HG02623 (cell line): Measurements from ENCODE around the gene TMPRSS15.

Experiments used
- ATAC-seq: cut with Tn5 transposase; IDR thresholded peaks from one replicate; pipeline ENCODE4 v1.9.1; 2021; ENCODE audit warnings: moderate library complexity; ENCODE audit not compliant: unreplicated experiment

Gene TMPRSS15

DNA sequence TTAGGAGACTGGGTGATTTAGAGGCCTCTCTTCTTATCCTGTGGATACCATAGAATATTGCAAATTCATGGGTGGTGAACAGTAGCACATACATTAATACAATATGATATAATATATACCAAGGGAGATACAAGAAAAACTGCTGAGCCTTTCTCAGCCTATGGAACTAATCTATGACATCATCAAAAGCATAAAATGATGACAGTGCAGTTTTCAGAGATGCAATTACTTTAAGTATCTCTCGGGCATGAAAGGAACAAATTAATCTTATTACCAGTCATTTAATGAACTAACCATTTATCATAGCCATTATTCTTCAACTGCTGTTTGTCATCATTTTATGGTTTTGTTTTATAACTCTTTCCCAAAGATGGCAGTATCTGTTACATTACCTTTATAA lies 155.4 kb downstream of the TMPRSS15 start:
- ATAC-seq = no peak

- no peak for ATAC-seq
Measured at GRCh38 chr21:18245464-18245967, 158.1 kb downstream of the TMPRSS15 start.

DNA sequence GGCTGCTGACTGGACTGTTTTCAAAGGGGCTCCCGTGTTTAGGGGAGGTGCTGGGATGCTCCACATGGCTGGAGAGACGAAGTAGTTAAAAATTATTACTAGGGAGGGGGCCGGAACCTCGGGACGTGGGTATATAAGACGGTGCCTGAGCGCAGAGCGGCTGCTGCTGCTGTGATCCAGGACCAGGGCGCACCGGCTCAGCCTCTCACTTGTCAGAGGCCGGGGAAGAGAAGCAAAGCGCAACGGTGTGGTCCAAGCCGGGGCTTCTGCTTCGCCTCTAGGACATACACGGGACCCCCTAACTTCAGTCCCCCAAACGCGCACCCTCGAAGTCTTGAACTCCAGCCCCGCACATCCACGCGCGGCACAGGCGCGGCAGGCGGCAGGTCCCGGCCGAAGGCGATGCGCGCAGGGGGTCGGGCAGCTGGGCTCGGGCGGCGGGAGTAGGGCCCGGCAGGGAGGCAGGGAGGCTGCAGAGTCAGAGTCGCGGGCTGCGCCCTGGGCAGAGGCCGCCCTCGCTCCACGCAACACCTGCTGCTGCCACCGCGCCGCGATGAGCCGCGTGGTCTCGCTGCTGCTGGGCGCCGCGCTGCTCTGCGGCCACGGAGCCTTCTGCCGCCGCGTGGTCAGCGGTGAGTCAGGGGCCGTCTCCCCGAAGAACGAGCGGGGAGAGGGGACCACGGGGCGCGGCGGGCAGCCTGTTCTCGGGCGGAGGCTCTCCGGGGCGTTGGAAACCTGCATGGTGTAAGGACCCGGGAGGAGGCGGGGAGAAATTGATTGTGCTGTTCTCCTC lies 158.7 kb downstream of the TMPRSS15 start, which contains the start of gene CHODL:
Gene CHODL, plus strand, starts transcription at position 163 of the 793 bp plus-strand sequence. Its CDS starts 391 bp downstream, at position 554.
- ATAC-seq = no peak

DNA sequence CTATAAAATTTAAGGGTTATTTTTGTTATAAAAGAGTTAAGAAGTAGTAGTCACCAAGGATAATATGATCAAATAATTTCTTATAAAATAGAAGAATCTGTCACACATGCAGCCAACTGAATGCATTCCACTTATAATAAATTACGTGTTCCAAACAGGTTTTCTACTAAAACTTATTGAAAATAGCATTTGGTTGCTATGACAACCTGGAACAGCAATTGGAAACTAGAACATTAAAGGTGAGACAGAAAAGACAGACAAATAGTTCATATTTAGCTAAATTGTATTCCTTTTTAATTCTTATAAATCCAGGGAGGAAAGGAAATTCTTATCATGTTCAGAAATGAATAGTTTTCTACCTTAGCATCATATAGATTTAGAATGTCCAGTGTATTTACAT lies 168.0 kb downstream of the TMPRSS15 start:
- ATAC-seq = no peak

DNA sequence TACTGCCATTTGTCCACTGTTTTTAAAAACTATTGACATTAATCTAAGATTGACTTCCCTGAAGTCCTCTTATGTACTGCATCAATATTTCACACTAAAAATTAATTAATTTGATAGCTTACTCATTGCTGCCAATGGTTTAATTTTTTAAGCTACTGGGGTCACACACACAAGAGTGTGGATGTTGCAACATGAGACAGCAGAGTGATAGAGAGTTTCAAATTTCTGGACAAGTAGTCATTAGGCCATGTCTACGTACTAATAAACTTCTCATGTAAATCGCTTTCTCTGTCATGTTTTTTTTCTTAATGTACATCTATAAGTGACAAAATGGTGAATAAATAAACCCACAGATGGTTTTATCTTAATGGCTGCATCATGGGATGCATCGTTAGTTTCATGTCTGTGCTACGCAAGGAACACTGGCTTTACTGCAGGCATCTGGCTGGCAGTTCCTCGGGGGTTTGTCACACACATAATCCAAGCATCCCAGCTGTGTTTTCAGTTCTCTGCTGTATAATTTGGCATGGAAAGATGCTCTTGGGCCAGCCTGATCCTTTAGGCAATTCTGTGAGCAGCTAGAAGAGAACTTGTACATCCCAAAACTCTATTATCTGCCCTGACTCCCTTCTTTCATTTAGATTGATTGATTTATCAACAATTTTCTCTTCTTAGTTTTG lies 175.4 kb downstream of the TMPRSS15 start:
- no peak for ATAC-seq

GRCh38 chr21:18222346-18222745 lies 181.2 kb downstream of the TMPRSS15 start:
- ATAC-seq = no peak

DNA sequence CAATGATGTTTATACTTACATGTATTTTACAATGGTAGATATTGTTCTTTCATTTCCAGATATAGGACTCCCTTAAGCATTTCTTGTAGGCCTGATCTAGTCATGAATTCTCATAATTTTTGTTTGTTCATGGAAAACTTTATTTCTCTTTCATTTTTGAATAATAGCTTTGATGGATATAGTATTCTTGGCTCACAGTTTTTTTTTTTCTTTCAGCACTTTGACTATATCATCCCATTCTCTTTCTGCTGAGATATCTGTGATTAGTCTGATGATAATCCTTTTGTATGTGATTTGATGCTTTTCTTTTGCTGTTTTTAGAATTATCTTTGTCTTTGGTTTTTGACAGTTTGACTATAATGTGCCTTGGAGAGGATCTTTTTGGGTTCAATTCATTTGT lies 183.1 kb downstream of the TMPRSS15 start:
- no peak for ATAC-seq
